ENCODE data around the gene SMOC2. TPM values are rescaled to one million over a fixed set of nuclear protein-coding genes. Genes with fewer than 3 reads are reported as not detected.

SMOC2 gene
- total RNA-seq, result 1 to 10 TPM in 3 of 6 experiments, under 1 TPM in 3; 0.42 to 3.5 (median 1.2) TPM
- long read RNA-seq, result 0 reads

- intact Hi-C loops (cut with DNase I), result no loop called here
- Histone ChIP-seq H3K27ac (no peak within 1 kb of the TSS), H3K36me3 (no peaks in the 10 kb centered on the region), H3K4me1 (peaks cover 0 to 12% (median 0%) of the 10 kb centered on the region in 4 donors), H3K4me3 (peak within 1 kb of the TSS in 1 of 3 donors; percentile 16), H3K9me3 (no peaks in the 10 kb centered on the region), H3K27me3 (peaks cover 0 to 16% of the 10 kb centered on the region in 2 donors)
- 8% methylated on average over 21 of the region's 81 CpGs for WGBS (ENCODE audit: insufficient coverage, low coverage, low lambda C conversion rate, missing lambda C conversion rate)
- TF ChIP-seq POLR2A (IDR thresholded peaks at IDR 0.05), result no peak
- TF ChIP-seq CTCF (IDR thresholded peaks at IDR 0.05), result no peak
- ATAC-seq, result peak in 1 of 4 donors; percentile 44
- DNase-seq, result no peak
Observed at GRCh38 chr6:168440520-168441433, at the start of gene SMOC2. Gene SMOC2, plus strand, starts transcription at chr6:168441184. Its CDS starts 187 bp downstream, at chr6:168441371.

GRCh38 chr6:168393126-168393870 lies 47.7 kb upstream of the SMOC2 start:
- Histone ChIP-seq H3K36me3 (no peaks in the 10 kb centered on the region), H3K4me1 (peaks cover 0 to 4% (median 0%) of the 10 kb centered on the region in 4 donors), H3K27ac (no peak overlapping the region), H3K27me3 (no peaks in the 10 kb centered on the region), H3K9me3 (no peaks in the 10 kb centered on the region), H3K4me3 (no peak overlapping the region)
- intact Hi-C loops (cut with DNase I), result no loop called here
- ATAC-seq, result no peak
- TF ChIP-seq CTCF (IDR thresholded peaks at IDR 0.05), result no peak
- TF ChIP-seq POLR2A (IDR thresholded peaks at IDR 0.05), result no peak
- DNase-seq, result no peak
- 82% methylated on average over 5 of the region's 23 CpGs for WGBS (ENCODE audit: insufficient coverage, low coverage, low lambda C conversion rate, missing lambda C conversion rate)

GRCh38 chr6:168394606-168395005 lies 46.4 kb upstream of the SMOC2 start:
- ATAC-seq (no peak), DNase-seq (no peak)
- no peaks in the 10 kb centered on the region for H3K9me3 ChIP-seq
- H3K27ac ChIP-seq, result no peak overlapping the region
- no peak for TF ChIP-seq POLR2A (IDR thresholded peaks at IDR 0.05)
- 62% methylated on average over 9 of the region's 12 CpGs for WGBS (ENCODE audit: insufficient coverage, low coverage, low lambda C conversion rate, missing lambda C conversion rate)
- no peaks in the 10 kb centered on the region for H3K4me1 ChIP-seq
- no peaks in the 10 kb centered on the region for H3K36me3 ChIP-seq
- no peak overlapping the region for H3K4me3 ChIP-seq
- H3K27me3 ChIP-seq, result no peaks in the 10 kb centered on the region
- intact Hi-C loops (cut with DNase I), result no loop called here

GRCh38 chr6:168395983-168396382 lies 45.0 kb upstream of the SMOC2 start:
- no peak overlapping the region for H3K27ac ChIP-seq
- no peaks in the 10 kb centered on the region for H3K27me3 ChIP-seq
- H3K4me1 ChIP-seq, result no peaks in the 10 kb centered on the region
- 54% methylated on average over 7 of the region's 12 CpGs for WGBS (ENCODE audit: insufficient coverage, low coverage, low lambda C conversion rate, missing lambda C conversion rate)
- no peak for TF ChIP-seq CTCF (IDR thresholded peaks at IDR 0.05)
- no peak for TF ChIP-seq POLR2A (IDR thresholded peaks at IDR 0.05)
- no peak for ATAC-seq
- H3K9me3 ChIP-seq, result no peaks in the 10 kb centered on the region
- H3K36me3 ChIP-seq, result no peaks in the 10 kb centered on the region
- H3K4me3 ChIP-seq, result no peak overlapping the region
- DNase-seq, result no peak
- intact Hi-C loops (cut with DNase I), result no loop called here

GRCh38 chr6:168396561-168396960 lies 44.4 kb upstream of the SMOC2 start:
- no peaks in the 10 kb centered on the region for H3K9me3 ChIP-seq
- no peak overlapping the region for H3K27ac ChIP-seq
- TF ChIP-seq POLR2A (IDR thresholded peaks at IDR 0.05), result no peak
- no peak for TF ChIP-seq CTCF (IDR thresholded peaks at IDR 0.05)
- H3K27me3 ChIP-seq, result no peaks in the 10 kb centered on the region
- no peak overlapping the region for H3K4me3 ChIP-seq
- H3K4me1 ChIP-seq, result no peaks in the 10 kb centered on the region
- no peak for ATAC-seq
- intact Hi-C loops (cut with DNase I), result no loop called here
- no peak for DNase-seq
- 61% methylated on average over 9 of the region's 16 CpGs for WGBS (ENCODE audit: insufficient coverage, low coverage, low lambda C conversion rate, missing lambda C conversion rate)
- H3K36me3 ChIP-seq, result no peaks in the 10 kb centered on the region
